Suprapubic skin (tissue), 3 donors: ENCODE data around the gene CCDC178.

Experiments used
- CTCF ChIP-seq, 2 donors: fragments of 200-600 bp in 1 of 2; fragments of 450-650 bp in 1 of 2; sonication (generic) in 1 of 2; IDR thresholded peaks; one replicate each; pipeline ENCODE4 v1.5.1; 2016 to 2019; ENCODE audit warnings: antibody characterized with exemption in 2 of 2, mild to moderate bottlenecking in 1 of 2, moderate library complexity in 1 of 2
- POLR2A ChIP-seq, 2 donors: fragments of 450-650 bp; IDR thresholded peaks; one replicate each; pipeline ENCODE4 v1.6.1; 2017; ENCODE audit warnings: antibody characterized with exemption in 2 of 2, mild to moderate bottlenecking in 2 of 2, moderate library complexity in 2 of 2

GRCh38 chr18:33195795-33196194, 244.7 kb downstream of the CCDC178 start:
- TF ChIP-seq CTCF (IDR thresholded peaks at IDR 0.05) (no peak), POLR2A (IDR thresholded peaks at IDR 0.05) (no peak)
